Fibroblast of lung (primary cell): ENCODE measurements around the gene UGT1A5.

ENCODE experiments used
- EZH2 ChIP-seq: IDR thresholded peaks from 2 replicates; pipeline ENCODE4 v1.5.1; 2012; ENCODE audit warnings: low read length, control low read depth, mild to moderate bottlenecking; ENCODE audit errors: missing control alignments
- TF ChIP-seq, protein P1 (sequence below), 2 donors: IDR thresholded peaks in 1 of 2; conservative IDR thresholded peaks in 1 of 2; 1 replicate in 1 of 2; 2 replicates in 1 of 2; pipeline ENCODE4 v1.5.1; 2011 to 2012; ENCODE audit warnings: low read length in 2 of 2, control low read depth in 1 of 2, inconsistent platforms in 1 of 2, low read depth in 1 of 2, mild to moderate bottlenecking in 1 of 2

DNA sequence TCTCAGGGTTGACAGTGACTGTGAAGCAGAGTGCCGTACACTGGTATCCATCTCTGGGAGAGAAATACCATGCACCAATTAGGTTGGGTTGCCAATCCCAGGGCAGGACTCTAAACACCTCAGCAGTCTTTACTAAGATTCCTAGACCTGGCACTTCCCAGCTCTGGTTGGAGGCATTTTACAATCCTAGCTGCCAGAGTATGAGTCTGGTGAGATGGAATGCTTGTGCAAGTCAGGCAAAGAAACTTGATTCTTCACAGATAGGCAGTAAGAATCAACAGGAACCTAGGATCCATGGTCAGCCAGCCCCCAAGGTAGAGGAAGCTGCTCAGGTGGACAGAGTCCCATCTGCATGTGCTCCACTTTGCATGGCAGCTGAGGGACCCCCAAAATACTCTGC, 6.0 kb upstream of the UGT1A5 start:
- TF ChIP-seq, protein P1, sequence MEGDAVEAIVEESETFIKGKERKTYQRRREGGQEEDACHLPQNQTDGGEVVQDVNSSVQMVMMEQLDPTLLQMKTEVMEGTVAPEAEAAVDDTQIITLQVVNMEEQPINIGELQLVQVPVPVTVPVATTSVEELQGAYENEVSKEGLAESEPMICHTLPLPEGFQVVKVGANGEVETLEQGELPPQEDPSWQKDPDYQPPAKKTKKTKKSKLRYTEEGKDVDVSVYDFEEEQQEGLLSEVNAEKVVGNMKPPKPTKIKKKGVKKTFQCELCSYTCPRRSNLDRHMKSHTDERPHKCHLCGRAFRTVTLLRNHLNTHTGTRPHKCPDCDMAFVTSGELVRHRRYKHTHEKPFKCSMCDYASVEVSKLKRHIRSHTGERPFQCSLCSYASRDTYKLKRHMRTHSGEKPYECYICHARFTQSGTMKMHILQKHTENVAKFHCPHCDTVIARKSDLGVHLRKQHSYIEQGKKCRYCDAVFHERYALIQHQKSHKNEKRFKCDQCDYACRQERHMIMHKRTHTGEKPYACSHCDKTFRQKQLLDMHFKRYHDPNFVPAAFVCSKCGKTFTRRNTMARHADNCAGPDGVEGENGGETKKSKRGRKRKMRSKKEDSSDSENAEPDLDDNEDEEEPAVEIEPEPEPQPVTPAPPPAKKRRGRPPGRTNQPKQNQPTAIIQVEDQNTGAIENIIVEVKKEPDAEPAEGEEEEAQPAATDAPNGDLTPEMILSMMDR (conservative IDR thresholded peaks at IDR 0.05 in 1 of 2, IDR thresholded peaks at IDR 0.05 in 1 of 2; ENCODE audit: low read depth in 1 of 2, low read length in 2 of 2), result no peak
- no peak for TF ChIP-seq EZH2
